ENCODE results near the gene PSEN2. TPM values are rescaled to one million over a fixed set of nuclear protein-coding genes. Genes with fewer than 3 reads are reported as not detected.
A peak's percentile ranks its signal among the peaks of the same experiment; 100 is the strongest.

The PSEN2 gene
- total and polyA plus RNA-seq, 2 of the 8 experiments (the other 6 are each of a cell fraction or from before 2014, with no cell fraction given), result 22.9 to 29.0 TPM

- TF ChIP-seq, protein P1, sequence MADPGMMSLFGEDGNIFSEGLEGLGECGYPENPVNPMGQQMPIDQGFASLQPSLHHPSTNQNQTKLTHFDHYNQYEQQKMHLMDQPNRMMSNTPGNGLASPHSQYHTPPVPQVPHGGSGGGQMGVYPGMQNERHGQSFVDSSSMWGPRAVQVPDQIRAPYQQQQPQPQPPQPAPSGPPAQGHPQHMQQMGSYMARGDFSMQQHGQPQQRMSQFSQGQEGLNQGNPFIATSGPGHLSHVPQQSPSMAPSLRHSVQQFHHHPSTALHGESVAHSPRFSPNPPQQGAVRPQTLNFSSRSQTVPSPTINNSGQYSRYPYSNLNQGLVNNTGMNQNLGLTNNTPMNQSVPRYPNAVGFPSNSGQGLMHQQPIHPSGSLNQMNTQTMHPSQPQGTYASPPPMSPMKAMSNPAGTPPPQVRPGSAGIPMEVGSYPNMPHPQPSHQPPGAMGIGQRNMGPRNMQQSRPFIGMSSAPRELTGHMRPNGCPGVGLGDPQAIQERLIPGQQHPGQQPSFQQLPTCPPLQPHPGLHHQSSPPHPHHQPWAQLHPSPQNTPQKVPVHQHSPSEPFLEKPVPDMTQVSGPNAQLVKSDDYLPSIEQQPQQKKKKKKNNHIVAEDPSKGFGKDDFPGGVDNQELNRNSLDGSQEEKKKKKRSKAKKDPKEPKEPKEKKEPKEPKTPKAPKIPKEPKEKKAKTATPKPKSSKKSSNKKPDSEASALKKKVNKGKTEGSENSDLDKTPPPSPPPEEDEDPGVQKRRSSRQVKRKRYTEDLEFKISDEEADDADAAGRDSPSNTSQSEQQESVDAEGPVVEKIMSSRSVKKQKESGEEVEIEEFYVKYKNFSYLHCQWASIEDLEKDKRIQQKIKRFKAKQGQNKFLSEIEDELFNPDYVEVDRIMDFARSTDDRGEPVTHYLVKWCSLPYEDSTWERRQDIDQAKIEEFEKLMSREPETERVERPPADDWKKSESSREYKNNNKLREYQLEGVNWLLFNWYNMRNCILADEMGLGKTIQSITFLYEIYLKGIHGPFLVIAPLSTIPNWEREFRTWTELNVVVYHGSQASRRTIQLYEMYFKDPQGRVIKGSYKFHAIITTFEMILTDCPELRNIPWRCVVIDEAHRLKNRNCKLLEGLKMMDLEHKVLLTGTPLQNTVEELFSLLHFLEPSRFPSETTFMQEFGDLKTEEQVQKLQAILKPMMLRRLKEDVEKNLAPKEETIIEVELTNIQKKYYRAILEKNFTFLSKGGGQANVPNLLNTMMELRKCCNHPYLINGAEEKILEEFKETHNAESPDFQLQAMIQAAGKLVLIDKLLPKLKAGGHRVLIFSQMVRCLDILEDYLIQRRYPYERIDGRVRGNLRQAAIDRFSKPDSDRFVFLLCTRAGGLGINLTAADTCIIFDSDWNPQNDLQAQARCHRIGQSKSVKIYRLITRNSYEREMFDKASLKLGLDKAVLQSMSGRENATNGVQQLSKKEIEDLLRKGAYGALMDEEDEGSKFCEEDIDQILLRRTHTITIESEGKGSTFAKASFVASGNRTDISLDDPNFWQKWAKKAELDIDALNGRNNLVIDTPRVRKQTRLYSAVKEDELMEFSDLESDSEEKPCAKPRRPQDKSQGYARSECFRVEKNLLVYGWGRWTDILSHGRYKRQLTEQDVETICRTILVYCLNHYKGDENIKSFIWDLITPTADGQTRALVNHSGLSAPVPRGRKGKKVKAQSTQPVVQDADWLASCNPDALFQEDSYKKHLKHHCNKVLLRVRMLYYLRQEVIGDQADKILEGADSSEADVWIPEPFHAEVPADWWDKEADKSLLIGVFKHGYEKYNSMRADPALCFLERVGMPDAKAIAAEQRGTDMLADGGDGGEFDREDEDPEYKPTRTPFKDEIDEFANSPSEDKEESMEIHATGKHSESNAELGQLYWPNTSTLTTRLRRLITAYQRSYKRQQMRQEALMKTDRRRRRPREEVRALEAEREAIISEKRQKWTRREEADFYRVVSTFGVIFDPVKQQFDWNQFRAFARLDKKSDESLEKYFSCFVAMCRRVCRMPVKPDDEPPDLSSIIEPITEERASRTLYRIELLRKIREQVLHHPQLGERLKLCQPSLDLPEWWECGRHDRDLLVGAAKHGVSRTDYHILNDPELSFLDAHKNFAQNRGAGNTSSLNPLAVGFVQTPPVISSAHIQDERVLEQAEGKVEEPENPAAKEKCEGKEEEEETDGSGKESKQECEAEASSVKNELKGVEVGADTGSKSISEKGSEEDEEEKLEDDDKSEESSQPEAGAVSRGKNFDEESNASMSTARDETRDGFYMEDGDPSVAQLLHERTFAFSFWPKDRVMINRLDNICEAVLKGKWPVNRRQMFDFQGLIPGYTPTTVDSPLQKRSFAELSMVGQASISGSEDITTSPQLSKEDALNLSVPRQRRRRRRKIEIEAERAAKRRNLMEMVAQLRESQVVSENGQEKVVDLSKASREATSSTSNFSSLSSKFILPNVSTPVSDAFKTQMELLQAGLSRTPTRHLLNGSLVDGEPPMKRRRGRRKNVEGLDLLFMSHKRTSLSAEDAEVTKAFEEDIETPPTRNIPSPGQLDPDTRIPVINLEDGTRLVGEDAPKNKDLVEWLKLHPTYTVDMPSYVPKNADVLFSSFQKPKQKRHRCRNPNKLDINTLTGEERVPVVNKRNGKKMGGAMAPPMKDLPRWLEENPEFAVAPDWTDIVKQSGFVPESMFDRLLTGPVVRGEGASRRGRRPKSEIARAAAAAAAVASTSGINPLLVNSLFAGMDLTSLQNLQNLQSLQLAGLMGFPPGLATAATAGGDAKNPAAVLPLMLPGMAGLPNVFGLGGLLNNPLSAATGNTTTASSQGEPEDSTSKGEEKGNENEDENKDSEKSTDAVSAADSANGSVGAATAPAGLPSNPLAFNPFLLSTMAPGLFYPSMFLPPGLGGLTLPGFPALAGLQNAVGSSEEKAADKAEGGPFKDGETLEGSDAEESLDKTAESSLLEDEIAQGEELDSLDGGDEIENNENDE (IDR thresholded peaks at IDR 0.05; ENCODE audit: insufficient replicate concordance, low read length), result no peak
- TF ChIP-seq KDM1A (IDR thresholded peaks at IDR 0.05; ENCODE audit: borderline replicate concordance, low read length), result no peak
- no peak for TF ChIP-seq MAFK (IDR thresholded peaks at IDR 0.05; ENCODE audit: low read depth, low read length)
- TF ChIP-seq GABPA (IDR thresholded peaks at IDR 0.05; ENCODE audit: borderline replicate concordance, insufficient read depth, low read length), result no peak
- TF ChIP-seq RBBP5 (IDR thresholded peaks at IDR 0.05; ENCODE audit: borderline replicate concordance, low read depth, low read length), result no peak
- TF ChIP-seq CHD2 (IDR thresholded peaks at IDR 0.05; ENCODE audit: low read length), result peak; percentile 88
- no peak; the same call in 1 of the 2 replicates for TF ChIP-seq POLR2AphosphoS5 (IDR thresholded peaks at IDR 0.05; ENCODE audit: low read depth, low read length)
- no peak for TF ChIP-seq CHD1 (IDR thresholded peaks at IDR 0.05; ENCODE audit: low read depth, low read length)
- TF ChIP-seq BACH1 (IDR thresholded peaks at IDR 0.05; ENCODE audit: low read length), result no peak
- TF ChIP-seq BRCA1 (IDR thresholded peaks at IDR 0.05; ENCODE audit: low read depth, low read length), result no peak
- no peak for TF ChIP-seq GTF2F1 (IDR thresholded peaks at IDR 0.05; ENCODE audit: borderline replicate concordance, low read depth, low read length)
Observed at GRCh38 chr1:226940029-226940805, 69.8 kb downstream of the PSEN2 start, which contains the start of gene COQ8A (continued).
